Measurements from ENCODE around the gene SLC22A8. TPM values are rescaled to one million over a fixed set of nuclear protein-coding genes. Genes with fewer than 3 reads are reported as not detected.

Gene SLC22A8
- total RNA-seq, 1 donor from 2014 or later, result not detected

Other genes with a start within 250 kb of the SLC22A8 start
- 24.0 TPM for gene TAF6L, start 244.4 kb downstream of the SLC22A8 start, total RNA-seq
- gene TMEM179B, start 228.4 kb downstream of the SLC22A8 start, total RNA-seq, result 67.8 TPM
- gene TMEM223, start 223.8 kb downstream of the SLC22A8 start, total RNA-seq, result 19.9 TPM
- 85.7 TPM for gene NXF1, start 210.4 kb downstream of the SLC22A8 start, total RNA-seq
- 48.8 TPM for gene STX5, start 183.8 kb downstream of the SLC22A8 start, total RNA-seq
- gene TEX54, start 183.0 kb downstream of the SLC22A8 start, total RNA-seq, result not detected
- gene WDR74, start 176.3 kb downstream of the SLC22A8 start, total RNA-seq, result 31.6 TPM
- 104 TPM for gene SLC3A2, start 134.9 kb downstream of the SLC22A8 start, total RNA-seq
- gene CHRM1, start 94.5 kb downstream of the SLC22A8 start, total RNA-seq, result 0.09 TPM
- not detected for gene SLC22A6, start 30.9 kb downstream of the SLC22A8 start, total RNA-seq
- not detected for gene SLC22A24, start 128.4 kb upstream of the SLC22A8 start, total RNA-seq
- gene SLC22A25, start 227.8 kb upstream of the SLC22A8 start, total RNA-seq, result 2.0 TPM